GM12874 (cell line): ENCODE results near the gene TMEM132C.

ENCODE experiments used
- TF ChIP-seq, protein P1 (sequence below): IDR thresholded peaks from 2 replicates; pipeline ENCODE4 v1.5.1; 2011; ENCODE audit warnings: low read depth, mild to moderate bottlenecking, control low read depth, low read length, moderate library complexity; ENCODE audit not compliant: insufficient read depth

The TMEM132C gene

DNA sequence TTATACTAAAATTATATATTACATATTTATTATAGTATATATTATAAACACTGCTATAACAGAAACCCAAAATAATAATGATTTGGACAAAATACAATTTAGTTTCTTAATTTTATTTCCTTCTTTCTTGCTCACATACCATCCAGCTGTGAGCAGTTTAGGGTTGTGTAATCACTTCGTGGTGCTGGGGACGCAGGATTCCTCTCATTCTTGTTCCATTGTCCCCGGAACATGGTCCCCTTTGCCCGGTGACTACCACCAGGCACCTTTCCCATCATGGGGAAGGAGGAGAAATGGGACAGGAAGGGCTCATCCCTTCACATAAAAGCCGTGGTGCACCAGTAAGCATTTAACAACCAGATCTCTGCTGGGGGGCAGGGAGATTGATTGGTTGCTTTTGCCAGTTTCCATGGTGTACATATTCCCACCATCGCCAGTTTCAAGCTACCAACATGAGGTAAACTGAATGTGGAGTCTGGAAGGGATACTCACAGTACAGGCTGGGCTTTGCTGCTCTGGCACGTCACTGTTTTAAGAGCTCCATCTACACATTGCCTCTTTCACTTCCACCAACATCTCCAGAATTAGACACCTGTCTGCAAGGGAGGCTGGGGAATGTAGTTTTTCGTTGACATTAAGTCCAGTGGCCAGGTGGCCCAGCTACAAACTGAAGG is 191.5 kb downstream of the TMEM132C start:
- TF ChIP-seq, protein P1, sequence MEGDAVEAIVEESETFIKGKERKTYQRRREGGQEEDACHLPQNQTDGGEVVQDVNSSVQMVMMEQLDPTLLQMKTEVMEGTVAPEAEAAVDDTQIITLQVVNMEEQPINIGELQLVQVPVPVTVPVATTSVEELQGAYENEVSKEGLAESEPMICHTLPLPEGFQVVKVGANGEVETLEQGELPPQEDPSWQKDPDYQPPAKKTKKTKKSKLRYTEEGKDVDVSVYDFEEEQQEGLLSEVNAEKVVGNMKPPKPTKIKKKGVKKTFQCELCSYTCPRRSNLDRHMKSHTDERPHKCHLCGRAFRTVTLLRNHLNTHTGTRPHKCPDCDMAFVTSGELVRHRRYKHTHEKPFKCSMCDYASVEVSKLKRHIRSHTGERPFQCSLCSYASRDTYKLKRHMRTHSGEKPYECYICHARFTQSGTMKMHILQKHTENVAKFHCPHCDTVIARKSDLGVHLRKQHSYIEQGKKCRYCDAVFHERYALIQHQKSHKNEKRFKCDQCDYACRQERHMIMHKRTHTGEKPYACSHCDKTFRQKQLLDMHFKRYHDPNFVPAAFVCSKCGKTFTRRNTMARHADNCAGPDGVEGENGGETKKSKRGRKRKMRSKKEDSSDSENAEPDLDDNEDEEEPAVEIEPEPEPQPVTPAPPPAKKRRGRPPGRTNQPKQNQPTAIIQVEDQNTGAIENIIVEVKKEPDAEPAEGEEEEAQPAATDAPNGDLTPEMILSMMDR = no peak

GRCh38 chr12:128459067-128459466 is 192.1 kb downstream of the TMEM132C start:
- TF ChIP-seq, protein P1 = no peak

DNA sequence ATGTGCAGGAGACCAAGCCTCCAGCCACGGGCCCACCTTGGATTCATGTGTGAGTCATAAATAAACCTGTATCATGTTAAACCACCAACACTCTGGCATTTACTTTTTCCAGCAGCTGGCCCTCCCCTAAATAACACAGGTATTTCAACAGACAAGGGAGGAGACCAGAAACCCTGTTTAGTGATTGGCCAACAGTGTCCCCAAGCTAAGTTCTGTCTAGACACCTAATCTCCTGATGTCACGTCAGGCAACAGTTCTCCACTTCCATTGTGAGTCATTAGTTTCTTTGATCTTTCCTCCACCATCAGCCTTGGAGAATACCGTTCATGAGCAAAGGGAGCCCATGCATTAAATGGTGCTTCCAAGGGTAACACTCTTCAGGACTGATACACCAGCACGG is 196.9 kb downstream of the TMEM132C start:
- TF ChIP-seq, protein P1 = no peak

- TF ChIP-seq, protein P1 = no peak
Observed at GRCh38 chr12:128467882-128468281, 200.9 kb downstream of the TMEM132C start.

DNA sequence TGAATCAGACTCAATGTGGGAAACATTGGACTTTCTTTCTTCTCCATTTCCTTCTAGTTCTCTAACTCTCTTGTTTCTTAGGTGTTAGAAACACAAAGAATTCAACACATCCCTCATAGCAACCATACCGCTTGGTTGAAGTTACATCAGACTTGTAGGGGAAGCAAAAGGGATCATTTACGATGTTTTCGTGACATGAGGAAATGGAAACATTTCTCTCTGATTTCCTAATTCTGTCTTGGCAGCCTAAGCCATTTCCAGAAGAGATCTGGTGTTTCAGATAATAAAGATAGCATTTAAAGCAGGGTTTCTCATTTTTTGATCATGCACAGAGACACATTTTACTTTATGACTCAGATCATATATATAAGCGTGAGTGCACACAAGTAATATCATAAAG is 202.0 kb downstream of the TMEM132C start:
- TF ChIP-seq, protein P1 = no peak

DNA sequence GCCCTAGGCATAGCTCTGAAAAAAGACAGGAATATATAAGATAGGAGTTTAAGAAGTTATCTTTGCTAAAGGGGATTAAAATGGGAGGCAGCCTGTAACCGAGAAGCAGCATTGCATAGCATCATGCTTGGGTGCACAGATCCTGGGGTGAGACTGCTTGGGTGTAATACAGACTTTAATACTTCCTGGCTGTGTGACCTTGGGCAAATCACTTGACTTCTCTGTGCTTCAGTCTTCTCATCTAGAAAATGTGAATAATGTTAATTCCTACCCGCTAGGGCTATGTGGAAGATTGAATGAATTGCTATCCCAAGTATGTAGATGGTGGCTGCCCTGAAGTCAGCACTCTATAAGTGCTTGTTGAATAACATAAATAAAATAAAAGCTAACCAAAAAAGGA is 204.5 kb downstream of the TMEM132C start:
- TF ChIP-seq, protein P1 = no peak

DNA sequence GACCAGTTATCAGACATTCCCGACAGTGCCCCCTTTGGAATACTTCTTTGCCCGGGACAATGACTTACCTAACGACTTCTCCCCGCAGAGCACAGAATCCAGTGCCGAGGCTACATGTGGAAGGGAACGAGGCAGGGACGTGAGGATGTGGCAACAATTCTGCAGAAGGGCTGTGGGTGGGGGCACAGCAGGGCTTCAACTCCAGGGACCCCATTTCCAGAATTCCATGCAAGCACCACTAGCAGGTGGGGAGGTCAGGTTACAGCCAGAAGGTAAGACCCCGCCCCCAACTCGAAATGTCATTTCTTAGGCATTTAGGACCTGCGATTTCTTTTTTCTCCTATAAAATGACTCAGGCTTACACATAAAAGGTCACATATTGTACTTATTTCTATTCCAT is 207.9 kb downstream of the TMEM132C start:
- TF ChIP-seq, protein P1 = no peak
